ENCODE measurements around the gene ARMCX4. TPM values are rescaled to one million over a fixed set of nuclear protein-coding genes. Genes with fewer than 3 reads are reported as not detected.

ARMCX4 gene
- total RNA-seq, result 16.0 TPM
- polyA plus RNA-seq (ENCODE audit: insufficient read depth, low read depth, low replicate concordance), result 6.5 TPM
- long read RNA-seq, donor 1, partial matches to known transcripts, result 0 of 2 reads
- long read RNA-seq, donor 1, other reads (novel, unspliced or antisense), result 0 of 2 reads
- long read RNA-seq, donor 2, transcript ARMCX4-209 (2 exons, 346 nt), result major isoform, 7 of 7 reads
- long read RNA-seq, donor 2, partial matches to known transcripts, result 0 of 7 reads
- long read RNA-seq, donor 2, other reads (novel, unspliced or antisense), result 0 of 7 reads
- long read RNA-seq, donor 3, partial matches to known transcripts, result 0 of 3 reads
- long read RNA-seq, donor 3, other reads (novel, unspliced or antisense), result 0 of 3 reads
- long read RNA-seq, donor 4, partial matches to known transcripts, result 0 of 3 reads
- long read RNA-seq, donor 4, other reads (novel, unspliced or antisense), result 0 of 3 reads
- long read RNA-seq, donor 5, partial matches to known transcripts, result 0 of 1 reads
- long read RNA-seq, donor 5, other reads (novel, unspliced or antisense), result 0 of 1 reads
- long read RNA-seq, donor 6, transcript ARMCX4-209 (2 exons, 346 nt), result major isoform, 7 of 7 reads
- long read RNA-seq, donor 6, partial matches to known transcripts, result 0 of 7 reads
- long read RNA-seq, donor 6, other reads (novel, unspliced or antisense), result 0 of 7 reads
- long read RNA-seq, donor 7, partial matches to known transcripts, result 1 of 13 reads
- long read RNA-seq, donor 7, other reads (novel, unspliced or antisense), result 9 of 13 reads
- long read RNA-seq, donor 8, partial matches to known transcripts, result 0 of 3 reads
- long read RNA-seq, donor 8, other reads (novel, unspliced or antisense), result 0 of 3 reads
- long read RNA-seq, donor 9, result 0 reads
- long read RNA-seq, donor 10, partial matches to known transcripts, result 0 of 2 reads
- long read RNA-seq, donor 10, other reads (novel, unspliced or antisense), result 0 of 2 reads

GRCh38 chrX:101485212-101485949 is at the start of gene ARMCX4:
Gene ARMCX4 (plus strand): TSS chrX:101485456. CDS start chrX:101488590, 3,134 bp downstream.
- TF ChIP-seq, protein P1, sequence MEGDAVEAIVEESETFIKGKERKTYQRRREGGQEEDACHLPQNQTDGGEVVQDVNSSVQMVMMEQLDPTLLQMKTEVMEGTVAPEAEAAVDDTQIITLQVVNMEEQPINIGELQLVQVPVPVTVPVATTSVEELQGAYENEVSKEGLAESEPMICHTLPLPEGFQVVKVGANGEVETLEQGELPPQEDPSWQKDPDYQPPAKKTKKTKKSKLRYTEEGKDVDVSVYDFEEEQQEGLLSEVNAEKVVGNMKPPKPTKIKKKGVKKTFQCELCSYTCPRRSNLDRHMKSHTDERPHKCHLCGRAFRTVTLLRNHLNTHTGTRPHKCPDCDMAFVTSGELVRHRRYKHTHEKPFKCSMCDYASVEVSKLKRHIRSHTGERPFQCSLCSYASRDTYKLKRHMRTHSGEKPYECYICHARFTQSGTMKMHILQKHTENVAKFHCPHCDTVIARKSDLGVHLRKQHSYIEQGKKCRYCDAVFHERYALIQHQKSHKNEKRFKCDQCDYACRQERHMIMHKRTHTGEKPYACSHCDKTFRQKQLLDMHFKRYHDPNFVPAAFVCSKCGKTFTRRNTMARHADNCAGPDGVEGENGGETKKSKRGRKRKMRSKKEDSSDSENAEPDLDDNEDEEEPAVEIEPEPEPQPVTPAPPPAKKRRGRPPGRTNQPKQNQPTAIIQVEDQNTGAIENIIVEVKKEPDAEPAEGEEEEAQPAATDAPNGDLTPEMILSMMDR (IDR thresholded peaks at IDR 0.05; ENCODE audit: borderline replicate concordance, extremely low read depth, insufficient read depth), result no peak
- intact Hi-C loops (cut with DNase I), result no loop called here
- Histone ChIP-seq H3K9me3 (ENCODE audit: control insufficient read depth in 2 of 3, insufficient read depth in 1 of 3, low read length in 3 of 3) (no peaks in the 10 kb centered on the region), H3K27ac (ENCODE audit: low read depth in 2 of 2, low read length in 2 of 2) (no peak within 1 kb of the TSS), H3K27me3 (ENCODE audit: control insufficient read depth, insufficient read depth, low read length) (no peaks in the 10 kb centered on the region), H3K36me3 (ENCODE audit: control insufficient read depth in 2 of 3, insufficient read depth in 3 of 3, low read length in 3 of 3) (no peaks in the 10 kb centered on the region), H3K4me3 (ENCODE audit: low read length in 3 of 3) (peak within 1 kb of the TSS; percentile 38 to 56 (median 55)), H3K4me1 (ENCODE audit: control insufficient read depth in 2 of 3, insufficient read depth in 2 of 3, low read depth in 1 of 3, low read length in 3 of 3) (no peaks in the 10 kb centered on the region), H3K9ac (ENCODE audit: low read length in 3 of 3) (peak within 1 kb of the TSS in 2 of 3 donors; percentile 49 to 61)
- FAIRE-seq (no peak), DNase-seq (peak; percentile 66 to 84 (median 78))

- peaks cover 4 to 13% (median 8%) of the 10 kb centered on the region in 3 donors for H3K36me3 ChIP-seq (ENCODE audit: control insufficient read depth in 2 of 3, insufficient read depth in 3 of 3, low read length in 3 of 3)
- no peak overlapping the region for H3K9ac ChIP-seq (ENCODE audit: low read length in 3 of 3)
- no peaks in the 10 kb centered on the region for H3K9me3 ChIP-seq (ENCODE audit: control insufficient read depth in 2 of 3, insufficient read depth in 1 of 3, low read length in 3 of 3)
- intact Hi-C loops (cut with DNase I), result no loop called here
- DNase-seq, result no peak
- H3K4me1 ChIP-seq (ENCODE audit: control insufficient read depth in 2 of 3, insufficient read depth in 2 of 3, low read depth in 1 of 3, low read length in 3 of 3), result no peaks in the 10 kb centered on the region
- TF ChIP-seq, protein P1 (IDR thresholded peaks at IDR 0.05; ENCODE audit: borderline replicate concordance, extremely low read depth, insufficient read depth), result no peak
- no peak overlapping the region for H3K27ac ChIP-seq (ENCODE audit: low read depth in 2 of 2, low read length in 2 of 2)
- H3K27me3 ChIP-seq (ENCODE audit: control insufficient read depth, insufficient read depth, low read length), result no peaks in the 10 kb centered on the region
- FAIRE-seq, result no peak
- H3K4me3 ChIP-seq (ENCODE audit: low read length in 3 of 3), result no peak overlapping the region
Observed at GRCh38 chrX:101442085-101442484, 43.2 kb upstream of the ARMCX4 start.

DNA sequence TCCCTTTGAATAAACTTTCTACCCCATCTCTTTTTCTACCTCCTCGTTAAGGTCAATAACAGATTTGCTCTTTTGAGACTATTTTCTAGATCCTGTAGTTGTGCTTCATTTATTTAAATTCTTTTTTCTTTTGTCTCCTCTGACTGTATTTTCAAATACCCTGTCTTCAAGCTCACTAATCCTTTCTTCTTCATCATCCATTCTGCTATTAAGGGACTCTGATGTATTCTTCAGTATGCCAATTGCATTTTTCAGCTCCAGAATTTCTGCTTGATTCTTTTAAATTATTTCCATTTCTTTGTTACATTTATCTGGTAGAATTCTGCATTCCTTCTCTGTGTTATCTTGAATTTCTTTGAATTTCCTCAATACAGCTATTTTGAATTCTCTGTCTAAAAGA is 36.0 kb upstream of the ARMCX4 start:
- no peaks in the 10 kb centered on the region for H3K36me3 ChIP-seq (ENCODE audit: control insufficient read depth in 2 of 3, insufficient read depth in 3 of 3, low read length in 3 of 3)
- H3K27ac ChIP-seq (ENCODE audit: low read depth in 2 of 2, low read length in 2 of 2), result no peak overlapping the region
- FAIRE-seq (no peak), DNase-seq (no peak)
- intact Hi-C loops (cut with DNase I), result no loop called here
- no peaks in the 10 kb centered on the region for H3K9me3 ChIP-seq (ENCODE audit: control insufficient read depth in 2 of 3, insufficient read depth in 1 of 3, low read length in 3 of 3)
- H3K4me1 ChIP-seq (ENCODE audit: control insufficient read depth in 2 of 3, insufficient read depth in 2 of 3, low read depth in 1 of 3, low read length in 3 of 3), result peaks cover 0 to 2% (median 0%) of the 10 kb centered on the region in 3 donors
- H3K9ac ChIP-seq (ENCODE audit: low read length in 3 of 3), result no peak overlapping the region
- TF ChIP-seq, protein P1 (IDR thresholded peaks at IDR 0.05; ENCODE audit: borderline replicate concordance, extremely low read depth, insufficient read depth), result no peak
- H3K4me3 ChIP-seq (ENCODE audit: low read length in 3 of 3), result no peak overlapping the region
- H3K27me3 ChIP-seq (ENCODE audit: control insufficient read depth, insufficient read depth, low read length), result no peaks in the 10 kb centered on the region

Measured in kidney (tissue), 22 donors.